Caco-2 (cell line): Measurements from ENCODE around the gene PLEKHA5. TPM values are rescaled to one million over a fixed set of nuclear protein-coding genes. Genes with fewer than 3 reads are reported as not detected.

Experiments used
- BruUV-seq: library from RNA; stranded (reverse); fragments of 400-500 nt; replicated peaks from 2 replicates; lab custom pipeline; 2021; lab: Mats Ljungman, UMichigan
- CTCF ChIA-PET: fragments of 300-600 bp; sonication (Branson Sonifier 250); formaldehyde crosslinking; loops from one replicate; lab custom pipeline; 2022; ENCODE audit warnings: antibody characterized with exemption; lab: Charles Lee
- POLR2A ChIA-PET: fragments of 300-600 bp; sonication (Branson Sonifier 250); formaldehyde crosslinking; loops from one replicate; lab custom pipeline; 2022; ENCODE audit warnings: antibody characterized with exemption; lab: Charles Lee
- DNase-seq, 2 experiments: peaks; one replicate each; pipeline versions ENCODE4 v3.0.0 to v3.0.0-alpha.2; 2020 to 2022
- H3K27me3 ChIP-seq: replicated peaks from 2 replicates; pipeline ENCODE4 v1.6.0; 2011; ENCODE audit warnings: low read length; ENCODE audit not compliant: control insufficient read depth, insufficient read depth
- H3K36me3 ChIP-seq: 2 replicates; pipeline ENCODE4 v1.5.1; 2011; ENCODE audit warnings: low read length; ENCODE audit not compliant: control insufficient read depth, insufficient read depth
- H3K4me1 ChIP-seq: fragments of 250-450 bp; sonication (Bioruptor Pico); 2 replicates; pipeline ENCODE4 v1.5.1; 2020; ENCODE audit warnings: mild to moderate bottlenecking
- H3K4me3 ChIP-seq: 2 replicates; pipeline ENCODE4 v1.5.1; 2011; ENCODE audit warnings: low read depth, mild to moderate bottlenecking, control low read depth, low read length
- H3K9me3 ChIP-seq: fragments of 250-450 bp; sonication (Bioruptor Pico); 2 replicates; pipeline ENCODE4 v1.5.1; 2020; ENCODE audit warnings: mild to moderate bottlenecking, moderate library complexity
- H3K27ac Mint-ChIP-seq: one replicate; pipeline ENCODE4 v1.8.0; 2022; ENCODE audit warnings: mixed read lengths; ENCODE audit not compliant: unreplicated experiment
- H3K27me3 Mint-ChIP-seq: one replicate; pipeline ENCODE4 v1.8.0; 2022; ENCODE audit warnings: mixed read lengths; ENCODE audit not compliant: insufficient read depth, unreplicated experiment
- H3K36me3 Mint-ChIP-seq: one replicate; pipeline ENCODE4 v1.8.0; 2022; ENCODE audit warnings: mild to moderate bottlenecking, mixed read lengths; ENCODE audit not compliant: insufficient read depth, unreplicated experiment
- H3K4me1 Mint-ChIP-seq: one replicate; pipeline ENCODE4 v1.8.0; 2022; ENCODE audit warnings: low read depth, mixed read lengths; ENCODE audit not compliant: unreplicated experiment
- H3K4me3 Mint-ChIP-seq: one replicate; pipeline ENCODE4 v1.8.0; 2022; ENCODE audit warnings: mild to moderate bottlenecking, moderate library complexity, mixed read lengths; ENCODE audit not compliant: unreplicated experiment
- H3K9me3 Mint-ChIP-seq: one replicate; pipeline ENCODE4 v1.8.0; 2022; ENCODE audit warnings: mixed read lengths; ENCODE audit not compliant: unreplicated experiment
- intact Hi-C: fragments of 100-400 bp; cut with micrococcal nuclease; formaldehyde crosslinking; loops from one replicate; pipeline ENCODE4 v1.10.0; 2022; ENCODE audit not compliant: unreplicated experiment
- total RNA-seq: library from RNA; stranded (reverse); gene quantifications from 2 replicates; pipeline ENCODE4 v1.2.3, GENCODE V29; 2022
- TF ChIP-seq, protein P1 (sequence below), 2 experiments: fragments of 200-600 bp in 1 of 2; IDR thresholded peaks; 1 replicate in 1 of 2; 2 replicates in 1 of 2; pipeline versions ENCODE4 v1.5.1 to v1.8.0; 2011 to 2022; ENCODE audit warnings: antibody characterized with exemption in 1 of 2, control low read depth in 1 of 2, inconsistent platforms in 1 of 2, low read depth in 1 of 2, low read length in 1 of 2, mild to moderate bottlenecking in 1 of 2, moderate library complexity in 1 of 2; ENCODE audit not compliant: insufficient read depth in 1 of 2, severe bottlenecking in 1 of 2, unreplicated experiment in 1 of 2

Gene PLEKHA5
- total RNA-seq, 1 experiment from 2014 or later = 69.1 TPM

DNA sequence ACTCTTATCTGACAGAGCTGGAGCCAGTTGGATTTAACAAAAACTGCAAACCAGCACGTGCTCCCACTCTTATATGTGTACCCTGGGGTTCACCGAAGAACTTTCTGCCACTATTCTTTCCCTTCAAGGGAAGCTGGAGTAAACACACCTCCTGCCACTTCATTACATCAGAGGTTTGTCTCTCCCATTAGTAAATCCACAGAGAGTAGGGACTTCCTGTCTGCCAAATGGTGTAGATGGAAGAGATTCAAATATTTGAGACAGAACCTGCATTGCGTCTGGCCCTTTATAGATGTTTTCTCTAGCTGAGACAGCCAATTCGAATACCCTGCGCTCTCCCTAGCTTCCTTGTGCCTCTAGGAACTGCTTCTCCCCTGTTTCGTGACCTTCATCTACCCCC is 280.7 kb downstream of the PLEKHA5 start:
- TF ChIP-seq, protein P1, sequence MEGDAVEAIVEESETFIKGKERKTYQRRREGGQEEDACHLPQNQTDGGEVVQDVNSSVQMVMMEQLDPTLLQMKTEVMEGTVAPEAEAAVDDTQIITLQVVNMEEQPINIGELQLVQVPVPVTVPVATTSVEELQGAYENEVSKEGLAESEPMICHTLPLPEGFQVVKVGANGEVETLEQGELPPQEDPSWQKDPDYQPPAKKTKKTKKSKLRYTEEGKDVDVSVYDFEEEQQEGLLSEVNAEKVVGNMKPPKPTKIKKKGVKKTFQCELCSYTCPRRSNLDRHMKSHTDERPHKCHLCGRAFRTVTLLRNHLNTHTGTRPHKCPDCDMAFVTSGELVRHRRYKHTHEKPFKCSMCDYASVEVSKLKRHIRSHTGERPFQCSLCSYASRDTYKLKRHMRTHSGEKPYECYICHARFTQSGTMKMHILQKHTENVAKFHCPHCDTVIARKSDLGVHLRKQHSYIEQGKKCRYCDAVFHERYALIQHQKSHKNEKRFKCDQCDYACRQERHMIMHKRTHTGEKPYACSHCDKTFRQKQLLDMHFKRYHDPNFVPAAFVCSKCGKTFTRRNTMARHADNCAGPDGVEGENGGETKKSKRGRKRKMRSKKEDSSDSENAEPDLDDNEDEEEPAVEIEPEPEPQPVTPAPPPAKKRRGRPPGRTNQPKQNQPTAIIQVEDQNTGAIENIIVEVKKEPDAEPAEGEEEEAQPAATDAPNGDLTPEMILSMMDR (IDR thresholded peaks at IDR 0.05; ENCODE audit: insufficient read depth in 1 of 2, low read depth in 1 of 2, low read length in 1 of 2, severe bottlenecking in 1 of 2, unreplicated experiment in 1 of 2) = no peak
- no peaks in the 10 kb centered on the region for H3K4me1 Mint-ChIP-seq
- no peak for DNase-seq
- no TSS peak for BruUV-seq
- no peak overlapping the region for H3K4me3 ChIP-seq
- H3K4me1 ChIP-seq = no peaks in the 10 kb centered on the region
- CTCF ChIA-PET = no interaction called here
- no peak overlapping the region for H3K27ac Mint-ChIP-seq
- H3K27me3 Mint-ChIP-seq = no peaks in the 10 kb centered on the region
- H3K4me3 Mint-ChIP-seq = no peak overlapping the region
- POLR2A ChIA-PET = no interaction called here
- no peaks in the 10 kb centered on the region for H3K9me3 ChIP-seq
- intact Hi-C loops = no loop called here
- H3K36me3 Mint-ChIP-seq = no peaks in the 10 kb centered on the region
- H3K27me3 ChIP-seq = no peaks in the 10 kb centered on the region
- H3K36me3 ChIP-seq = no peaks in the 10 kb centered on the region
- no peaks in the 10 kb centered on the region for H3K9me3 Mint-ChIP-seq

DNA sequence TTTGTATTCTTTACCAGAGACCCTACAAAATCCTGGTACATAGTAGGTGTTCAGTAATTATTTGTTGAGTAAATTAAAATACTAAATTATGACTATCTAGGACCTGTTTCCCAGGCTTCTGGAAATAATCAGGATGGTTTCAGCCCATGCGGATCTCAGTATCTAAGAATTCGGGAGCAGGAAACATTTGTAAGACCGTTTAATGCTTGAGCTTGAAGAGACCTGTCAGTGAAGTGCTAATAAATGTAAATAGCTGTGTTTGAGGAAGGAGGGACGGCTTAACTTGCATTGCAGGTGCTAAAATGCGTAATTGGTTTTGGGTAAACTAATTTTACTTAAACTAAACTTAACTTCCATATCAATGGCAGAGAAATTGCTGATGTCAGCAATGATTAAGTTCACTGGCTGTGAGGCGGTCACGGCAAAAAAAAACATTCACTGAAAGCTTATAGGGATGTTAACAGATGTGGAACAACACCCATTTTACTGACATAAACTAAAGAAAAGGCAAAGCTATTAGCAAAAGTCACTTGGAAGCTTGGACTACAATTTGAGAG is 281.2 kb downstream of the PLEKHA5 start:
- Mint-ChIP-seq H3K4me1 (no peaks in the 10 kb centered on the region), H3K4me3 (no peak overlapping the region), H3K27me3 (no peaks in the 10 kb centered on the region), H3K27ac (no peak overlapping the region), H3K9me3 (no peaks in the 10 kb centered on the region), H3K36me3 (no peaks in the 10 kb centered on the region)
- ChIA-PET CTCF (no interaction called here), POLR2A (no interaction called here)
- H3K36me3 ChIP-seq = no peaks in the 10 kb centered on the region
- no peak overlapping the region for H3K4me3 ChIP-seq
- no peaks in the 10 kb centered on the region for H3K4me1 ChIP-seq
- no peak for DNase-seq
- no peaks in the 10 kb centered on the region for H3K9me3 ChIP-seq
- intact Hi-C loops = no loop called here
- TF ChIP-seq, protein P1 (IDR thresholded peaks at IDR 0.05; ENCODE audit: insufficient read depth in 1 of 2, low read depth in 1 of 2, low read length in 1 of 2, severe bottlenecking in 1 of 2, unreplicated experiment in 1 of 2) = no peak
- no peaks in the 10 kb centered on the region for H3K27me3 ChIP-seq
- no TSS peak for BruUV-seq

DNA sequence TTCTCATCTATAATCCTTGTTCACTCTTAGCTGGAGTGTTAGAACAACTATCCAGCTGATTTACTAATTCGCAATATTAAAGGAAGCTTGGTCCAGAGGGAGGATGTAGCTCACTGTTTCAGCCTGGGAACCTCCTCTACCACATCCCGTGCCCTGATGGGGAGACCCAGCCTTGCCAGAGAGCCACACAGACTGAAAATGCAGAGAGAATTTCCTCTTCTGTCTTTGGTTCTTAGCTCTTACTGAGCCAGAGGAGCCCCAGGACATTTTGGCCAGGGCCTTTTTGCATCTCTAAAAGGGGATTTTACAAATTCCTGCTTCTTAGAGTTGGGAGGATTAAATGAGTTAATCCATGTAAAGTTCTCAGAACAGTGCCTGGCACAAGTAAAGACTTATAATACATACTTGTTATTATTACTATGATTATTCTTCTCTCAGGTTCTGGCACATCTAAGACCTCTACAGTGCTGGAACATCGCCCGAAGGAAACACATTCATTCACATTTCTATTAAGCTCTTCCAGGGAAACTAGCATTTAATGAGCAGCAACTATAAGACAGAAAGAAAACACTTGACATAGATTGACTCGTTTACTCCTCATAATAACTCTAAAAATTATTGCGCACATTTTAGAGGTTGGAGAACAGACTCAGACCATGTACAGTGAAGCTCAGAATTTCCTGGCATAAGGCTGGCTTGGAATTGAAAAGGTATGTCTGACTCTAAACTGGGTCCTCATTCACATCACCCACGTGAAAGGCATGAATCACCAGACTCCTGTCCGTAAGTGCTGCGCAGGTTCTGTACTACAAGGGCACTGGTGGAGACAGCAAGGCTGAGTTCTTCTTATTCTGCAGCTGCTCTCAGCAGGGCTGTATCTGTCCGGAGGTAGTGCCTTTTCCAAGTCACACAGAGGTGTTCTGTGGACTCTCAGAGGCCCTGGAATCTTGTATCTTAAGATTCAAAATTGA is 282.0 kb downstream of the PLEKHA5 start:
- Histone ChIP-seq H3K9me3 (no peaks in the 10 kb centered on the region), H3K36me3 (no peaks in the 10 kb centered on the region), H3K27me3 (no peaks in the 10 kb centered on the region), H3K4me1 (no peaks in the 10 kb centered on the region), H3K4me3 (no peak overlapping the region)
- Mint-ChIP-seq H3K4me3 (no peak overlapping the region), H3K27me3 (no peaks in the 10 kb centered on the region), H3K4me1 (no peaks in the 10 kb centered on the region), H3K36me3 (no peaks in the 10 kb centered on the region), H3K9me3 (no peaks in the 10 kb centered on the region), H3K27ac (no peak overlapping the region)
- ChIA-PET POLR2A (no interaction called here), CTCF (no interaction called here)
- intact Hi-C loops = no loop called here
- DNase-seq = no peak
- BruUV-seq = no TSS peak
- TF ChIP-seq, protein P1 (IDR thresholded peaks at IDR 0.05; ENCODE audit: insufficient read depth in 1 of 2, low read depth in 1 of 2, low read length in 1 of 2, severe bottlenecking in 1 of 2, unreplicated experiment in 1 of 2) = no peak
